ENCODE measurements around the gene PHRF1. TPM values are rescaled to one million over a fixed set of nuclear protein-coding genes. Genes with fewer than 3 reads are reported as not detected.

The PHRF1 gene
- total RNA-seq, 6 experiments from 2014 or later = 15.4 to 21.9 (median 20.3) TPM

- ATAC-seq = peak; percentile 76 to 89 (median 82)
- no peaks in the 10 kb centered on the region for H3K9me3 ChIP-seq
- TF ChIP-seq POLR2A (IDR thresholded peaks at IDR 0.05) = no peak
- TF ChIP-seq CTCF (IDR thresholded peaks at IDR 0.05) = no peak
- intact Hi-C loops (cut with DNase I) = no loop called here
- H3K27me3 ChIP-seq = no peaks in the 10 kb centered on the region
- peaks cover 0 to 37% (median 18%) of the 10 kb centered on the region in 4 donors for H3K4me1 ChIP-seq
- 18% methylated on average over 2 of the region's 19 CpGs for WGBS (ENCODE audit: insufficient coverage, low coverage, low lambda C conversion rate, missing lambda C conversion rate)
- peak overlapping the region in 1 of 3 donors; percentile 55 for H3K27ac ChIP-seq
- no peak overlapping the region for H3K4me3 ChIP-seq
- DNase-seq = peak; percentile 88 to 94 (median 89)
- peaks cover 6 to 93% (median 52%) of the 10 kb centered on the region in 4 donors for H3K36me3 ChIP-seq
These were observed 30.0 kb downstream of the PHRF1 start for GRCh38 chr11:606245-606644.

GRCh38 chr11:607020-607780, 30.9 kb downstream of the PHRF1 start:
- intact Hi-C loops (cut with DNase I) = no loop called here
- ATAC-seq = no peak
- Histone ChIP-seq H3K9me3 (no peaks in the 10 kb centered on the region), H3K27ac (peak overlapping the region in 1 of 3 donors; percentile 36), H3K4me3 (no peak overlapping the region), H3K4me1 (peaks cover 0 to 46% (median 23%) of the 10 kb centered on the region in 4 donors), H3K27me3 (no peaks in the 10 kb centered on the region), H3K36me3 (peaks cover 6 to 90% (median 51%) of the 10 kb centered on the region in 4 donors)
- DNase-seq = no peak
- 88% methylated on average over 6 of the region's 35 CpGs for WGBS (ENCODE audit: insufficient coverage, low coverage, low lambda C conversion rate, missing lambda C conversion rate)
- TF ChIP-seq CTCF (IDR thresholded peaks at IDR 0.05) (no peak), POLR2A (IDR thresholded peaks at IDR 0.05) (no peak)

GRCh38 chr11:607971-608659, 31.8 kb downstream of the PHRF1 start:
- 72% methylated on average over 17 of the region's 45 CpGs for WGBS (ENCODE audit: insufficient coverage, low coverage, low lambda C conversion rate, missing lambda C conversion rate)
- peak in 2 of 3 donors; percentile 55 to 57 for DNase-seq
- intact Hi-C loops (cut with DNase I) = no loop called here

GRCh38 chr11:608791-609251, 32.6 kb downstream of the PHRF1 start:
- intact Hi-C loops (cut with DNase I) = no loop called here
- Histone ChIP-seq H3K9me3 (no peaks in the 10 kb centered on the region), H3K27ac (peak overlapping the region in 1 of 3 donors; percentile 4), H3K4me3 (no peak overlapping the region), H3K4me1 (peaks cover 0 to 55% (median 26%) of the 10 kb centered on the region in 4 donors), H3K27me3 (no peaks in the 10 kb centered on the region), H3K36me3 (peaks cover 6 to 89% (median 53%) of the 10 kb centered on the region in 4 donors)
- ATAC-seq (peak in 1 of 4 donors; percentile 0), DNase-seq (peak in 1 of 3 donors; percentile 53)
- TF ChIP-seq CTCF (IDR thresholded peaks at IDR 0.05) = no peak
- TF ChIP-seq POLR2A (IDR thresholded peaks at IDR 0.05) = no peak
- WGBS (ENCODE audit: insufficient coverage, low coverage, low lambda C conversion rate, missing lambda C conversion rate) = 100% methylated on average over 1 of the region's 28 CpGs

More at GRCh38 chr11:607971-608659, 31.8 kb downstream of the PHRF1 start:
- no peak overlapping the region for H3K27ac ChIP-seq
- H3K36me3 ChIP-seq = peaks cover 6 to 94% (median 54%) of the 10 kb centered on the region in 4 donors
- no peak for TF ChIP-seq POLR2A (IDR thresholded peaks at IDR 0.05)
- TF ChIP-seq CTCF (IDR thresholded peaks at IDR 0.05) = no peak
- ATAC-seq = no peak
- peaks cover 0 to 52% (median 25%) of the 10 kb centered on the region in 4 donors for H3K4me1 ChIP-seq
- H3K4me3 ChIP-seq = no peak overlapping the region
- H3K9me3 ChIP-seq = no peaks in the 10 kb centered on the region
- no peaks in the 10 kb centered on the region for H3K27me3 ChIP-seq
